DND-41 (cell line): Measurements from ENCODE around the gene SLC51A.

Experiments
- ATAC-seq: fragments of 200-7000 bp; cut with Tn5 transposase; 3 replicates; pipeline ENCODE4 v1.9.1; 2021; ENCODE audit warnings: low read depth; ENCODE audit not compliant: insufficient read depth
- DNase-seq: peaks from one replicate; pipeline ENCODE4 v3.0.0-alpha.2; 2020
- H2AFZ ChIP-seq: 2 replicates; pipeline ENCODE4 v1.6.0; 2012; ENCODE audit warnings: low read depth, low read length
- H3K27ac ChIP-seq: 2 replicates; pipeline ENCODE4 v1.5.1; 2012; ENCODE audit warnings: low read length, inconsistent platforms
- H3K27me3 ChIP-seq: fragments of 200-600 bp; sonication (generic); 2 replicates; pipeline ENCODE4 v1.6.0; 2012; ENCODE audit warnings: low read length, mild to moderate bottlenecking, inconsistent platforms; ENCODE audit not compliant: insufficient read depth, poor library complexity
- H3K36me3 ChIP-seq: 2 replicates; pipeline ENCODE4 v1.5.1; 2012; ENCODE audit warnings: low read length, inconsistent platforms; ENCODE audit not compliant: insufficient read depth
- H3K4me1 ChIP-seq: 2 replicates; pipeline ENCODE4 v1.5.1; 2012; ENCODE audit warnings: mild to moderate bottlenecking, low read length; ENCODE audit not compliant: insufficient read depth
- H3K4me2 ChIP-seq: 2 replicates; pipeline ENCODE4 v1.6.0; 2012; ENCODE audit warnings: mild to moderate bottlenecking, moderate library complexity, low read length, inconsistent platforms; ENCODE audit not compliant: insufficient read depth
- H3K4me3 ChIP-seq, 2 experiments: fragments of 200-600 bp in 1 of 2; shearing (Covaris generic) in 1 of 2; 2 replicates each; pipeline ENCODE4 v1.5.1; 2012 to 2016; ENCODE audit warnings: inconsistent platforms in 2 of 2, low read length in 2 of 2, mild to moderate bottlenecking in 2 of 2, low read depth in 1 of 2, moderate library complexity in 1 of 2
- H3K79me2 ChIP-seq: 2 replicates; pipeline ENCODE4 v1.6.0; 2012; ENCODE audit warnings: low read length, inconsistent platforms; ENCODE audit not compliant: insufficient read depth
- H3K9ac ChIP-seq: 2 replicates; pipeline ENCODE4 v1.6.0; 2012; ENCODE audit warnings: low read depth, mild to moderate bottlenecking, inconsistent platforms, low read length, moderate library complexity
- H3K9me3 ChIP-seq: 2 replicates; pipeline ENCODE4 v1.5.1; 2012; ENCODE audit warnings: low read length, moderate library complexity, mild to moderate bottlenecking, inconsistent platforms; ENCODE audit not compliant: insufficient read depth, severe bottlenecking
- H4K20me1 ChIP-seq: 2 replicates; pipeline ENCODE4 v1.6.0; 2012; ENCODE audit warnings: low read length; ENCODE audit not compliant: insufficient read depth
- EZH2 ChIP-seq: IDR thresholded peaks from 3 replicates; pipeline ENCODE4 v1.6.1; 2012; ENCODE audit warnings: borderline replicate concordance, low read depth, mild to moderate bottlenecking, moderate library complexity, low read length, inconsistent platforms; ENCODE audit not compliant: severe bottlenecking
- TF ChIP-seq, protein P1 (sequence below): IDR thresholded peaks from 2 replicates; pipeline ENCODE4 v1.5.1; 2012; ENCODE audit warnings: borderline replicate concordance, low read length, moderate library complexity, mild to moderate bottlenecking; ENCODE audit not compliant: poor library complexity, severe bottlenecking; ENCODE audit errors: extremely low read depth

The SLC51A gene

DNA sequence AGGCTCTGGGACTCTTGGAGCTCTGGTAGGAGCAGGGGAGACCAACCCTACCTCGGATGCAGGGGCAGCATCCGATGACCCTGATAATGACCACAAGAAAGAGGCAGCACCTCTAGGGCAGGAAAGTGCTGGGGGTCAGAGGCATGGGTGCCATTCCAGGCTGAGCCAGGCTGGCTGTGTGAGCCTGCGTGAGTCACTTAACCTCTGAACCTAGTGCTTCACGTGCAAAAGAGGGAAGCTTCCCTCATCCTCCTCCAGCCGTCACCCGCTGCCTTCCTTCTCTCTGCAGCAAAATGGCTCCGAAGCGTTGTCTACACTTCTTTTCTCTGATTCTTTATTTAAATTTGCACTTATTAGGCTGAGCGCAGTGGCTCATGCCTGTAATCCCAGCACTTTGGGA is 40.6 kb upstream of the SLC51A start:
- H3K9ac ChIP-seq = no peak overlapping the region
- no peak overlapping the region for H2AFZ ChIP-seq
- H3K4me2 ChIP-seq = no peak overlapping the region
- no peak for ATAC-seq
- H3K79me2 ChIP-seq = no peaks in the 10 kb centered on the region
- TF ChIP-seq, protein P1, sequence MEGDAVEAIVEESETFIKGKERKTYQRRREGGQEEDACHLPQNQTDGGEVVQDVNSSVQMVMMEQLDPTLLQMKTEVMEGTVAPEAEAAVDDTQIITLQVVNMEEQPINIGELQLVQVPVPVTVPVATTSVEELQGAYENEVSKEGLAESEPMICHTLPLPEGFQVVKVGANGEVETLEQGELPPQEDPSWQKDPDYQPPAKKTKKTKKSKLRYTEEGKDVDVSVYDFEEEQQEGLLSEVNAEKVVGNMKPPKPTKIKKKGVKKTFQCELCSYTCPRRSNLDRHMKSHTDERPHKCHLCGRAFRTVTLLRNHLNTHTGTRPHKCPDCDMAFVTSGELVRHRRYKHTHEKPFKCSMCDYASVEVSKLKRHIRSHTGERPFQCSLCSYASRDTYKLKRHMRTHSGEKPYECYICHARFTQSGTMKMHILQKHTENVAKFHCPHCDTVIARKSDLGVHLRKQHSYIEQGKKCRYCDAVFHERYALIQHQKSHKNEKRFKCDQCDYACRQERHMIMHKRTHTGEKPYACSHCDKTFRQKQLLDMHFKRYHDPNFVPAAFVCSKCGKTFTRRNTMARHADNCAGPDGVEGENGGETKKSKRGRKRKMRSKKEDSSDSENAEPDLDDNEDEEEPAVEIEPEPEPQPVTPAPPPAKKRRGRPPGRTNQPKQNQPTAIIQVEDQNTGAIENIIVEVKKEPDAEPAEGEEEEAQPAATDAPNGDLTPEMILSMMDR = no peak
- TF ChIP-seq EZH2 = no peak
- peak overlapping the region; percentile 23; the same call in 1 of the 2 replicates for H3K27ac ChIP-seq
- no peak for DNase-seq
- H3K4me3 ChIP-seq = no peak overlapping the region
- H4K20me1 ChIP-seq = no peaks in the 10 kb centered on the region
- H3K4me1 ChIP-seq = peaks cover 26% of the 10 kb centered on the region
- H3K27me3 ChIP-seq = no peaks in the 10 kb centered on the region
- no peaks in the 10 kb centered on the region for H3K36me3 ChIP-seq
- H3K9me3 ChIP-seq = no peaks in the 10 kb centered on the region

DNA sequence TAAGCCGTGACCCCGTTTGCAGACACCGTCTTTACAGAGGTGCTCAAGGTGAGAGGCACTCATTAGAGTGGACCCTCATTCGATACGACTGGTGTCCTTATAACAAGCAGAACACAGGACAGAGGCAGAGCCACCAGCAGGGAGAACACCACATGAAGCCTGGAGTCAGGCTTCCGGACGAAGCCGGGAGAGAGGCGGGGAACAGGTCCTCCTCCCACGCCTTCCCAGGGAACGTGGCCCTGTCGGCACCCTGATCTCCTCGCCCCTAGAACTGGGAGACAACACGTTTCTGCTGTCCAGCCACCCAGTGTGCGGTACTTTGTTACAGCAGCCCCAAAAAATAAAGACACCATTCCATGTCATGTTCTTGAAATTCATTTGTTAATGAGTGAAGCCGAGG is 38.8 kb upstream of the SLC51A start:
- ATAC-seq (no peak), DNase-seq (no peak)
- Histone ChIP-seq H3K4me2 (no peak overlapping the region), H3K9me3 (no peaks in the 10 kb centered on the region), H3K4me1 (peaks cover 45% of the 10 kb centered on the region), H3K9ac (no peak overlapping the region), H3K27ac (no peak overlapping the region), H3K36me3 (no peaks in the 10 kb centered on the region), H3K27me3 (no peaks in the 10 kb centered on the region), H2AFZ (no peak overlapping the region), H3K4me3 (no peak overlapping the region), H3K79me2 (no peaks in the 10 kb centered on the region), H4K20me1 (no peaks in the 10 kb centered on the region)
- no peak for TF ChIP-seq EZH2
- TF ChIP-seq, protein P1 = no peak

DNA sequence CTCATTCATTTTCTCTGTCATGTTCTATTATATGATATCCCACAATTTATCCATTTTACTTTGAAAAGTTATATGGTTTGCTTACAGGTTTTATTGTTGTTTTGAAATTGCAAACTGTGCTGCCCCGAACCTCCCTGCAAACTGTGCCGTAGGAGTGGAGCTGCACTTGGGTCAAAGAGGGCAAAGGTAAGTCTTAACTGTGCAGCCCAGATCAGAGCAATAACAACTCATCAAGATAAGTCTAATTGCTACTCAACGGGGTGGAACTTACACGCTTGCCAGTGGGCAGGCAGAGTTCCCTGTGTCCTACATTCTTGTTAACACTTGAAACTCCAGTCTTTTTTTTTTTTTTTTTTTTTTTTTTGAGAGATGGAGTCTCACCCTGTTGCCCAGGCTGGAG is 38.4 kb upstream of the SLC51A start:
- Histone ChIP-seq H3K4me2 (no peak overlapping the region), H3K27me3 (no peaks in the 10 kb centered on the region), H3K27ac (no peak overlapping the region; the same call in 1 of the 2 replicates), H2AFZ (no peak overlapping the region), H3K9ac (no peak overlapping the region), H3K36me3 (no peaks in the 10 kb centered on the region), H4K20me1 (no peaks in the 10 kb centered on the region), H3K9me3 (no peaks in the 10 kb centered on the region), H3K79me2 (no peaks in the 10 kb centered on the region), H3K4me3 (no peak overlapping the region), H3K4me1 (peaks cover 49% of the 10 kb centered on the region)
- DNase-seq = no peak
- TF ChIP-seq, protein P1 = no peak
- no peak for TF ChIP-seq EZH2
- no peak for ATAC-seq

DNA sequence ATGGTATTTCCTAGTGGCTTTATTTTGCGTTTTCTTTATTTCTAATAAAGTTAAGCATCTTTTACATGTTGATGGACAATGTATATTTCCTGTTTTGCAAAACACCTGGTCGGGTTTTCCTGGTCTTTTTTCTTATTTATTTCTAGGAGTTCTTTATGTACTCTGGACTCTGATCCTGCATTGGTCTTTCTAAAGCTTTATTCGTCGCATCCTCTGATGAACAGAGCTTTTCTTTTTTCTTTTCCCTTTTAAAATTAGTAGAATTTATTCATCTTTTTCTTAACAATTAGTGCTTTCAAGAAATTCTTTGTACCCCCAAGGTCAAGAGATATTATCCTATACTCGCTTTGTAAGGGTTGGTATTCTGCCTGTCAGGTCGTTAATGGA is 37.3 kb upstream of the SLC51A start:
- peak overlapping the region; percentile 53 for H3K9ac ChIP-seq
- ATAC-seq (no peak), DNase-seq (no peak)
- H3K27ac ChIP-seq = peak overlapping the region; percentile 98
- H3K27me3 ChIP-seq = no peaks in the 10 kb centered on the region
- peak overlapping the region; percentile 53 for H3K4me2 ChIP-seq
- no peaks in the 10 kb centered on the region for H3K9me3 ChIP-seq
- peak overlapping the region in 1 of 2 experiments; percentile 38; a peak in 1 of 4 replicates for H3K4me3 ChIP-seq
- H3K36me3 ChIP-seq = no peaks in the 10 kb centered on the region
- peak overlapping the region; percentile 74 for H2AFZ ChIP-seq
- TF ChIP-seq EZH2 = no peak
- TF ChIP-seq, protein P1 = no peak
- H3K79me2 ChIP-seq = no peaks in the 10 kb centered on the region
- no peaks in the 10 kb centered on the region for H4K20me1 ChIP-seq
- peaks cover 59% of the 10 kb centered on the region for H3K4me1 ChIP-seq
